ENCODE data around the gene GNG12. TPM values are rescaled to one million over a fixed set of nuclear protein-coding genes. Genes with fewer than 3 reads are reported as not detected.

Gene GNG12
- total RNA-seq, 1 experiment from 2014 or later = 12.5 TPM

GRCh38 chr1:67801903-67802302 is 31.4 kb downstream of the GNG12 start:
- Mint-ChIP-seq H3K4me1 (ENCODE audit: low read depth, unreplicated experiment) (peaks cover 21% of the 10 kb centered on the region), H3K27me3 (ENCODE audit: insufficient read depth, unreplicated experiment) (no peaks in the 10 kb centered on the region), H3K27ac (ENCODE audit: unreplicated experiment) (no peak overlapping the region), H3K4me3 (ENCODE audit: unreplicated experiment) (no peak overlapping the region), H3K9me3 (ENCODE audit: unreplicated experiment) (no peaks in the 10 kb centered on the region), H3K36me3 (ENCODE audit: insufficient read depth, unreplicated experiment) (no peaks in the 10 kb centered on the region)
- intact Hi-C loops (cut with micrococcal nuclease; ENCODE audit: unreplicated experiment) = no loop called here
- ChIA-PET CTCF (no interaction called here), POLR2A (no interaction called here)
- Histone ChIP-seq H3K4me1 (peaks cover 3% of the 10 kb centered on the region), H3K4me3 (ENCODE audit: low read depth, low read length) (no peak overlapping the region), H3K27me3 (replicated peaks; ENCODE audit: control insufficient read depth, insufficient read depth, low read length) (no peaks in the 10 kb centered on the region), H3K9me3 (no peaks in the 10 kb centered on the region), H3K36me3 (ENCODE audit: control insufficient read depth, insufficient read depth, low read length) (no peaks in the 10 kb centered on the region)
- BruUV-seq (replicated peaks) = no TSS peak
- DNase-seq = no peak
- no peak for TF ChIP-seq CTCF (IDR thresholded peaks at IDR 0.05; ENCODE audit: insufficient read depth in 1 of 2, low read depth in 1 of 2, low read length in 1 of 2, severe bottlenecking in 1 of 2, unreplicated experiment in 1 of 2)

- H3K27ac Mint-ChIP-seq (ENCODE audit: unreplicated experiment) = no peak overlapping the region
- no peak for TF ChIP-seq CTCF (IDR thresholded peaks at IDR 0.05; ENCODE audit: insufficient read depth in 1 of 2, low read depth in 1 of 2, low read length in 1 of 2, severe bottlenecking in 1 of 2, unreplicated experiment in 1 of 2)
- H3K4me1 ChIP-seq = peaks cover 9% of the 10 kb centered on the region
- no peaks in the 10 kb centered on the region for H3K27me3 Mint-ChIP-seq (ENCODE audit: insufficient read depth, unreplicated experiment)
- no peaks in the 10 kb centered on the region for H3K9me3 ChIP-seq
- H3K36me3 ChIP-seq (ENCODE audit: control insufficient read depth, insufficient read depth, low read length) = no peaks in the 10 kb centered on the region
- H3K4me3 ChIP-seq (ENCODE audit: low read depth, low read length) = no peak overlapping the region
- no peaks in the 10 kb centered on the region for H3K36me3 Mint-ChIP-seq (ENCODE audit: insufficient read depth, unreplicated experiment)
- no peaks in the 10 kb centered on the region for H3K27me3 ChIP-seq (replicated peaks; ENCODE audit: control insufficient read depth, insufficient read depth, low read length)
- H3K4me1 Mint-ChIP-seq (ENCODE audit: low read depth, unreplicated experiment) = peaks cover 11% of the 10 kb centered on the region
- BruUV-seq (replicated peaks) = no TSS peak
- intact Hi-C loops (cut with micrococcal nuclease; ENCODE audit: unreplicated experiment) = no loop called here
- POLR2A ChIA-PET = no interaction called here
- CTCF ChIA-PET = no interaction called here
- H3K9me3 Mint-ChIP-seq (ENCODE audit: unreplicated experiment) = no peaks in the 10 kb centered on the region
- DNase-seq = no peak
- no peak overlapping the region for H3K4me3 Mint-ChIP-seq (ENCODE audit: unreplicated experiment)
Measured at GRCh38 chr1:67795179-67795912, 37.9 kb downstream of the GNG12 start.

- no peaks in the 10 kb centered on the region for H3K36me3 ChIP-seq (ENCODE audit: control insufficient read depth, insufficient read depth, low read length)
- no peak for TF ChIP-seq CTCF (IDR thresholded peaks at IDR 0.05; ENCODE audit: insufficient read depth in 1 of 2, low read depth in 1 of 2, low read length in 1 of 2, severe bottlenecking in 1 of 2, unreplicated experiment in 1 of 2)
- intact Hi-C loops (cut with micrococcal nuclease; ENCODE audit: unreplicated experiment) = no loop called here
- H3K9me3 ChIP-seq = no peaks in the 10 kb centered on the region
- no peaks in the 10 kb centered on the region for H3K27me3 Mint-ChIP-seq (ENCODE audit: insufficient read depth, unreplicated experiment)
- ChIA-PET CTCF (no interaction called here), POLR2A (no interaction called here)
- no peak overlapping the region for H3K27ac Mint-ChIP-seq (ENCODE audit: unreplicated experiment)
- DNase-seq = no peak
- no peaks in the 10 kb centered on the region for H3K27me3 ChIP-seq (replicated peaks; ENCODE audit: control insufficient read depth, insufficient read depth, low read length)
- H3K4me3 ChIP-seq (ENCODE audit: low read depth, low read length) = no peak overlapping the region
- H3K4me1 ChIP-seq = peaks cover 9% of the 10 kb centered on the region
- no peak overlapping the region for H3K4me3 Mint-ChIP-seq (ENCODE audit: unreplicated experiment)
- no peaks in the 10 kb centered on the region for H3K9me3 Mint-ChIP-seq (ENCODE audit: unreplicated experiment)
- no peaks in the 10 kb centered on the region for H3K36me3 Mint-ChIP-seq (ENCODE audit: insufficient read depth, unreplicated experiment)
- BruUV-seq (replicated peaks) = no TSS peak
- H3K4me1 Mint-ChIP-seq (ENCODE audit: low read depth, unreplicated experiment) = peaks cover 11% of the 10 kb centered on the region
Measured at GRCh38 chr1:67793562-67793961, 39.7 kb downstream of the GNG12 start.
